HG03095 (cell line): ENCODE measurements around the gene PTPMT1.

Source experiments
- ATAC-seq: cut with Tn5 transposase; IDR thresholded peaks from one replicate; pipeline ENCODE4 v1.9.1; 2021; ENCODE audit warnings: moderate library complexity; ENCODE audit not compliant: unreplicated experiment

PTPMT1 gene

GRCh38 chr11:47605921-47606320, 40.5 kb downstream of the PTPMT1 start:
- ATAC-seq: no peak

GRCh38 chr11:47606731-47607130, 41.3 kb downstream of the PTPMT1 start:
- ATAC-seq: no peak

GRCh38 chr11:47607380-47607779, 42.0 kb downstream of the PTPMT1 start:
- ATAC-seq: no peak

GRCh38 chr11:47609675-47610074, 44.3 kb downstream of the PTPMT1 start:
- no peak for ATAC-seq

- ATAC-seq: peak; percentile 73
Observed at GRCh38 chr11:47611348-47611794, 46.0 kb downstream of the PTPMT1 start.

DNA sequence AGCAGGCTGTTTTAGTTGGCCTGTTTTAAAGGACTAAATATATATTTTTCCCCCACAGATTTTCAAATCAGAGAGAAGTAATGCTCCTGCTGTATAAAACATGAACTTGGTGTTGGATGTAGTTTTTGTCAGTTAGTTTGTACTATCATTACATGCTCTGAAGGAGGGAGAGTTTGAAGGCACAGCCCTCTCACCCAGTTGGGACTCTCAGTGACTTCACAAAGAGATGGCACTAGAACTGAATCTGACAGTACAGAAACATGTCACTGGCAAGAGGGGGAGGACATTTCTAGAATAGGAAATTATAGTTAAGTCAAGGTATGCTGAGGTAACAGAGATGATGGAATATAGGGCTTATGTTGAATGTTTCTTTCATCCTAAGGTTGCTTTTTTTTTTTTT, 49.9 kb downstream of the PTPMT1 start:
- no peak for ATAC-seq

DNA sequence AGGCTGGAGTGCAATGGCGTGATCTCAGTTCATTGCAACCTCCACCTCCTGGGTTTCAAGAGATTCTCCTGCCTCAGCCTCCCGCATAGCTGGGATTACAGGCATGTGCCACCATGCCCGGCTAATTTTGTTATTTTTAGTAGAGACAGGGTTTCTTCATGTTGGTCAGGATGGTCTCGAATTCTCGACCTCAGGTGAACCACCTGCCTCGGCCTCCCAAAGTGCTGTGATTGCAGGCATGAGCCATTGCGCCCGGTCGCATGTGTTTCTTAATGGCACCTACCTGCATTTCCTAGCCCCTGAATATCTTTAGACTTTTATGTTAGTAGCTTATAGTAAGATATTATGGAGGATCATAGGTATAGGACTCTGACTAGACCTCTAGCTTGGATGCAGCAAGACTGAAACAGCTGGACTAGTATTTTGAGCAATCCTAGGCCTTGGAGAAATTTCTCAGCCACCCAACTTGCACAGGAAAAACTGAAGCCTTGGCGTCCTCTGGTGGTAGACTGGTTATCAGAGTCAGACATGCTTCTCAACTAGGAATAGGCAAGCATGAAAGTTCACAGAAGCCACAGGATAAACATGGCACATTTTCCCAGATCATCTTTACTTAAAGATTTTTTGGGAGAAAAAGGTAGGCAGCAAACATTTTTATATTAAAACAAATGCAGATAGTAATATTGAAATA, 51.5 kb downstream of the PTPMT1 start:
- ATAC-seq: no peak

GRCh38 chr11:47617417-47617809, 52.0 kb downstream of the PTPMT1 start:
- no peak for ATAC-seq

DNA sequence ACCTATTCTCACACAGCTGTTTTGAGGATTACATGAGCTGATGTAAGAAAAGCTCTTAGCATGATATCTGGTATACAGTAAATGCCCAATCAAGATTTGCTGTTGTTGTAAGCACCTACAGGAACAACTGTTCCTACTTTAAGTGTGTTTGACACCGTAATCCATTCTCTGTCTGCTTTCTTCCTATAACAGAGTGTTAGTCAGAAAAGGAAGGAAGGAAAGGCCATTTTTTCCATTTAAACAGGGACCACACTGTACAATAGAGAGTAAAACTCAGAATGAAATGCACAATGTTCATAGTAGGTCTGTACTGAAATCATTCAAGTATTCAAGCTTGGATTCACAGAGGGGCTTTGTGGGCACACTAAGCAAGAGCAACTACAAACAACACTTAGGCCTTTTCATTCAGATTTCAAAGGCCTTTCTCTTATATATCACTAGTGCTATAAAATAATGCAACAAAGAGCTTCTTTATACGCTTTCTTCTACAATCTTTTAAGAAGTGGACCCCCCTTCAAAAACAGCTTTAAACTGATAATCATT, 55.5 kb downstream of the PTPMT1 start:
- no peak for ATAC-seq
